CD4-positive, alpha-beta T cell treated with Interleukin-17A for 1 hour (primary cell): Measurements from ENCODE around the gene DGKI.

ENCODE experiments used
- DNase-seq: peaks from one replicate; pipeline ENCODE4 v3.0.0-alpha.2; 2020

The DGKI gene

DNA sequence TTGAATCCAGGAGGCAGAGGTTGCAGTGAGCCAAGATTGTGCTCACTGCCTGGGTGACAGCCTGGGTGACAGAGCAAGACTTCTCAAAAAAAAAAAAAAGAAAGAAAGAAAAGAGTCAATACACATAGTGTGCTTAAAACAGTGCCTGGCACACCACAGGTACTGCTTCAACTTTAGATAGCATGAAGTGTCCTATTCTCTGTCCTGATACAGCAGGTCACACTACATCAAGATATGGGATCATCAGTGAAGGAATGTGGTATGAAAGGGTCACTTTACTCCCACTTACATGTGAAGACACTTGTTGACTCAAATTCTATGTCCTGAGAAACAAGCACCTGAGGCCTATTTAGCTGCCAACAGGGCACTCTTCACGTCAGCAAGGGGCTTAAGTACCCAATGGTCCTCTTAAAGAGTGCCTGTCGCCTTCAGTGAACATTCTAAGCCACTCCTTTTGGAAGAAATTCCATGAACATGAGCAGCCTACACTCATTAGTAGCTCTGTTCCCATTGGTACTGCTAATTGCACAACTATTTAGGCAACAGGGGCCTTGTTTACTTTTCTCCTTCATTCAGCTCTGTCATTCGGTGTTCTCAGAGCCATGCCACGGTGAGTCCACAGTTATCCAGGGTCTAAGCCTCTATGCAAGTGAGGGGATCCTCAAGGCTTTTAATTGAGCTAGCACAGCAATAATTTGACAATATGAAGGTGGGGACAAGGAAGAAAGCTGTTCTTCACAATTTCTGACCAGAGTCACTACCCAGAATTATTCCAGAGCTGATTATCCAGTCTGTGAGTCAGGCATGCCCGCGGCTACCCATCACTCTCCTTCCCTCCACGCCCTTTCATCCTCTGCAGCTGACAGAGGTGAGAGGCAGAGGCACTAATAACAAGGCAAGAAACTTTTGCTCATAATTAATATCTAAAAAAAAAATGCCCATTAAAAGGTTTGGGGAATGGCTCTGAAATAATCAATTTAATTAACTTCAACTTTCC, 446.6 kb downstream of the DGKI start:
- no peak for DNase-seq

DNA sequence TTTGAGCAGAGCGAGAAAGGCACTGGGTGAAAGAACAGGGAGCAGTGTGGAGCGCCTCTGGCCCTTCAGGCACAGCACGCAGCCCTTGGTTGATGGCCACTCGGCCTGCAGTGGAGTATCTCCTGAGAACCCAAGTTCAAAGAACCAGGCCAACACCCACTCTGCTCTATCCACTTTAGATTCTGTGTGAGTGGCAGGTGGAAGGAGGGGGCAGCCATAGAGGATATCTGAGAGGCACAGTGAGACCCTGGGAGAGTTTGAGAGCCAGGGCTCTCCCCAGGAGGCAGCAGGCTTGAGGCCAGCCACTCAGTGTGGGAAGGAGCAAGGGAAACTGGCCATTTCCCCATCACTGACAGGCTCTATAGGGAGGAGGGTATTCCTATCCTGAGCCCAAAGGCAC, 450.7 kb downstream of the DGKI start:
- DNase-seq: no peak

DNA sequence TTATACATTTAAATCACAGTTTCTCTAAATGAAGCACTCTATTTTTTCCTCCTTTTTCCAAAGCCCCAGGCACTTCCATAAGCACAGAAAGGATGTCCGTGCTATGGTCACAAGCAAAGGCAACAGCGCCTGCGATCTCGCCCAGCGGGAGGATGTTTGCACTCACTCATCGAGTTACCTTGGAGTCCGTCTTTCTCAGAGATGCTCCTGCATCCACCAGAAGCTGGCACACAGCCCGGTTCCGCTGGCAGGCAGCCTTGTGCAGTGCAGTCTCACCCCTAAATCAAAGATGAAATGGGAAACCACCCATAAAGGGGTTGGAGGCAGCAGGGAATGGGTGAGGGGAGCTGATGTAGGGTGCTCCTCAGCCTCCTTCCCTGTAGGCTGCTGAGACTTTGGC, 451.4 kb downstream of the DGKI start:
- no peak for DNase-seq

DNA sequence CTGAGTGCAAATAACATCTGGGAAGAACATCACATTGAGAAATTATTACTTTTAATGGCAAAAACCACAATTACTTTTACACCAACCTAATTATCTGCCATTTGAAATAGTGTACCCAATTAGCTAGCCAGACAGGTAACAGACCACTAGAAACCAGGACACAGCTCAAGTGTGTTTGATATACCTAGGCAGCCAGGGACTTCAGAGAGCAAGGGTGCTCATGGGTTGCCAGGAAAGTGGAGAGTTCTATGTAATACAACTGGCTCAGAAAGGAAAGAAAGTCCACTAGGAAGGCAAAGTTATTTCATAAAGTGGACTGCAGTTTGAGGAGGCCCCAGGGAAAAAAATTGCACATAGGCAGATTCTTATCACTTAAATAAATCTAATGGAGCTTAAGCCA, 453.2 kb downstream of the DGKI start:
- DNase-seq: no peak

DNA sequence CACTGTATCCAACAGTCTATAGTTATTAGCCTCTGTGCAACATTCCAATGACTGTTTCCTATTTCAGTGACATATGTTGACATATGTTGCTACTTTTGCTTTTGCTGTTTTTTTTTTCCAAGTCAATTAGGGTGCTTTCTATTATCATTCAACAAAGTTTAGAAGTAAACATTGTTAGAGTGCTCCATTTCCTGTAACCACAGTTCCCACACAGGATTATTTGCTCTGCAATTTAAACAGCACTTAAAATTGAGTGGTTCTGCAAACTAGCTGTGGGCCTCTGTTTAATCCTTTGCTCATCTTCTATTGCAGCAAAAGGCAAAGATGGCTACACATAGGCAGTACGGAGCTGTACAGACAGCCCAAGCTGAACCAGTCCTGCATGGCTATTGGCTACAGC, 456.7 kb downstream of the DGKI start:
- no peak for DNase-seq

DNA sequence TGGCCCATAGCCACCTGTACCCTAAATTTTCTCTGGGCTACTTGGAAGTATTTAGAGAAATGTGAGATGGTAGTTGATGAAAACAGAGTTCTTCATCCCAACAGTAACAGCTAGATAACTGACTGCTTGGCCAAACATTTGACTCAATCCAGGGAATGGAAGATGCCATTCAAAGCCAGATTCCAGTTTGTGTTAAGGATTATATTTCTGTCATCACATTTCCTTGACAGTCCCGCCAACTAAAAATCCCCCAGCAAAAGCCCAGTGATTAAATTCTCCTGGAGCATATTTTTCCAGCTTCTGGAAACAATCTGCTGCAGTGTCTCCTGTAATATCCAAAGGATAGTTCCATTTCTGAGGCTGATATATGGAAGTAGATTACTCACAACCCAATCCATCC, 457.9 kb downstream of the DGKI start:
- DNase-seq: no peak

DNA sequence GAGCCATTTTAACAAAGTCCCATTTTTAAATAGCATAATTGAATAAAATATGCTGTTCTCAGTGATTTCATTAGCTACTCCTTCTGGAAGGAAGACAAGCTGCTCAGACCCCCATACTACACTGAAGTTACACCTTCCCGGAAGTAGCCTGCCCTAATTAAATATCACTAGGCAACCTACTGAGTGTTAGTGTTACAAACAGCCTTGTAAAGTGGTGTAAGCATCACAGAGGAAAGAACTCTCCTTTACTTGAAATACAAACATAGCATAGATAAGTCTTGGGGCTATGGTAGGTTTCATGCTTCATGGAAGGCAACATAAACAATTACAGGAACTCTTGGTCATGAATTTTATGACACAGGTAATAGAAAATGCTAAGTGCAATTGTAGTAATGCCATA, 459.8 kb downstream of the DGKI start:
- DNase-seq: no peak

DNA sequence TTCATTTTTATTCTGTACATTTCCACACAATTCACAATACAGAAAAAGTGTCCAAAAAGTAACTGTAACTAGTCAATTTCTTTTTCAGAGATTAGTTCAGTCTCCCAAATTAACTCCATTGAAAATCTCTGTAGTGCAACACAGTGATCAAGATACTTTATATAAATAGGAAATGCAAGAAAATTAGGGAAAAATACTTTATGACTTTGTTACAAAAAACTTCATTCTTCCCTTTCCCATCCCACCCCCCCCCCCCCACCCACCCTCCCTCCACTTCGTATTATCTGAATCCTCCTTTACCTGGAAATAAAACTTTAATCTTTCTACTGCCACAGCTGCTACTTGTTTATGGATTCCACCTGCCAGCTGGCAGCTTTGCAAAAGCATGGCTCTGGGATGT, 465.7 kb downstream of the DGKI start:
- DNase-seq: no peak

DNA sequence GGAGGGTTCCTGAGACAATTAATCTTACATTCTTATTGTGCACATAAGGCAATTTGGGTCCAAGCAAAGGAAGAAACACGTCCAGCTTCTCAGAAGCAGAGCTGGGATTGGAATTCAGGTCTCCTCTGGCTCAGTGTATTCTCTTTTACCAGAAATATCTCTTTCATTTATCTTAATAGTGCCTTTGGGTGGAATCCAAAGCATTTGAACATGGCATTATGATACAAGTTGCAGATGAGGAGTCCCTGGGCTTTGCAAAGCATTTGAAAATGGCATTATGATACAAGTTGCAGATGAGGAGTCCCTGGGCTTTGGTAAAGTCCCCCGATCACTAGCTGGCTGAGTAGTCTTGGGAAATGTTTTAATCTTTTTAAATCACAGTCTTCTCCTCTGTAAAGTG, 473.3 kb downstream of the DGKI start:
- DNase-seq: no peak

DNA sequence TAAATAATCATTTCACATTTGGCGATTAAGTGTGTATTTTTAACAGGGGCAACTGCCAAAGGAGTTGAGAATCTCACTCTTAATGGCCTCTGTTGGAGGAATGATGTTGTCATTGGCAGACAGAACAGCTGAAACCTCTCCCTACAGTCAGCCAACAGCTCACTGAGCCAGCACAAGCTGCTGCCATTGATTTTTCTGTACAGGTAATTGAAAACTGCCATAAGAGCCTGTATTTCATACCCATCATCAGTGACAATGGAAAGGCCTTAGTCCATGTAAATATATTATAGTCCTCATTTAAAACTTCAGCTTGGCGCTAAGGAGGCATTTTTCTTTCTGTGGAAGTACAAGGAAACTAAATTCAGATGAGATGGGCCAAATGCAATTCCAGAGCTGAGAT, 475.2 kb downstream of the DGKI start:
- DNase-seq: no peak

DNA sequence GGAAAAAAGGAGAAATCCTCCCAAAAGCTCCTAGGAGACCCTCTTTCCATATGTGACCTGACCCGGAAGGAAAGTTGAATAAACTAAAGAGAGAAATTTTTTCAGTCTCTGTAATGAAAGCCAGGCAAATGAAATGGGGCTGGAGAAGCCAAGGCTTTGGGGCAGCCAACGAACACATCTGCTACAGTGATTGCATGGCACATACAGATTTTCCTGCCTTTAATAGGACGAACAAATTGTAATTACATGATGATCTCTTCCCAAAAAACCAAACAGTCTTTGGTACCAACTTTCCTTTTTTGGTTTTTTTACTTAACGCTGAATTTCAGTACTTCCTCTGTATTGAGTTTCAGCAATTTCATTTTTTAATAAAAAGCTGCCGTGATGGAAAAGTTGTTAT, 479.8 kb downstream of the DGKI start:
- no peak for DNase-seq

DNA sequence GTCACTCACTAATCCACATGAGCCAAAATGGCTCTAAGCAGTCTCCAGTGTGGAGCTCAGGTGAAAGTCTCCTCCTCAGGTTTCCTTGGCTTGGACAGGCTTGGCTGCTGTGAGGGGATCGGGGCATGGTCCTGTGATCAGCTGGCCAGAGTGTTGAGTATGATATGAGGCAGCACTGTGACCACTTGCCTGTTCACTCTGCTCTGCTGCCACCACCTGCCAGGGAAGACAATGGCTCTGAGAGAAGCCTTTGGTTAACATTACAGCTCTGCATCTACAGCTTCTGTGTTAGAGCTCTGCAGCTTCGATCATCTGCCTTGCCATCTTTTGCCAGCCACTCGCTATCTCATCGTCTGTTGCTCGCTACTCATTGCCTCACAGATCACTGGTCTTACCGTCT, 483.1 kb downstream of the DGKI start:
- no peak for DNase-seq

DNA sequence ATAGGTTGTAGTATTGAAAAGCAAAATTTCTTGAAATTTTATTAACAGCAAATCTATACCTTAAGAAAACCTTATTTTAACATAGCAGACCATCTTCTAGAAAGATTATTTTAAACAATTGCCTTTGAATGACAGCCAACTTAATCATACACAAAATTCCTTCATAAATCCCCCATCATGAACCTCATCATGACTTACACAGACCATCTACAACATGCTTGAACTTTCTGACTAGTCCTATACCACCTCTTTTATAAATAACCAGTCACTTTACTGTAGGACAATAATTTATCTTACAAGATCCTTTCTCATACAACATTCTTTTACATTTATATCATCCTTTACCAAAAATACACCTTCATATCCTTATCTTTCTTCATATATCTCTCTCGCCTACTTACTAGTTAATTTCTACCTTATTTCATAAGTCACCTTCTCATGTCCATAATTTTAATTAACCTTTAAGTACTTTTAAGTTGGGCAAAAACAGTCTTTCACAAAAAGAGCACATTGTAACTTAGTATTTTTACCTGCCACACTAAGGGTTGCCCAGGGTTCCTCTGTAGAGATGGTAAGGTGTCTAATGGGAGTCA, 486.6 kb downstream of the DGKI start:
- no peak for DNase-seq

DNA sequence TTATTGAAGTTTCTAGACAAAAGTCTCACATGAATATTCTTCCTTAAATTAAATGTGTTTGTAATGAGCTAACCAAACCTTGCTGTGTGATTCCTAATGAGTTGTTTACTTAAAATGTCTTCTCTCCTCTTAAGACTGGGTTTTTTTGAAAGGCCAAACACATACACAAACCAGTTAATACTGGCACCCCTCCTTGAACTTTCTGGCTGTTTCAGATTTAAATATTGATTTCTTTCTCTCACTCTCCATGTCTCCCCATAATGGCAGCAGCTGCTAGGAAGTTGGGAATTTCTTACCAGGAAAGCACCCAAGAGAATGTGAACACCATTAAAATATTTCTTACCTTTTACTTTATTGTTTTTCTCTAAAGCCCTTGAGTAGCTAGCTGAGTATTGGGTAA, 491.8 kb downstream of the DGKI start:
- no peak for DNase-seq

DNA sequence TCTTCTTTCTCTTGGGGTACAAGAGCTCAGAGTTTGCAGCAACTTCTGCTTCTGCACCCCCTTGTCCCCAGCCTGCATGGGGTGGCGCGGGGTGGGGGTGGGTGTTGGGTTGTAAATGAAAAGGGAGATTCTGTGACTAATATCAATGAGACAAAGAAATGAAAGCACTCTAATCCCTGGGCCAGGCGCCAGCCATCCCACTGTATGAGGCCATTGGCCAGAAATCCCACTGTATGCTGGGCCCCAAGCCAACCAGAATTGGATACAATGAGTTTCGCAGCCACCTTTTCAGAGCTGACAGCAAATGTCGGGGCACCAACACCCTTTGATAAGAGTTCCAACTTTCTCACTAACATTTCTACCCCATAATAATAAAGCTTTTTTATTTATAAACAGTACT, 492.4 kb downstream of the DGKI start:
- DNase-seq: no peak

DNA sequence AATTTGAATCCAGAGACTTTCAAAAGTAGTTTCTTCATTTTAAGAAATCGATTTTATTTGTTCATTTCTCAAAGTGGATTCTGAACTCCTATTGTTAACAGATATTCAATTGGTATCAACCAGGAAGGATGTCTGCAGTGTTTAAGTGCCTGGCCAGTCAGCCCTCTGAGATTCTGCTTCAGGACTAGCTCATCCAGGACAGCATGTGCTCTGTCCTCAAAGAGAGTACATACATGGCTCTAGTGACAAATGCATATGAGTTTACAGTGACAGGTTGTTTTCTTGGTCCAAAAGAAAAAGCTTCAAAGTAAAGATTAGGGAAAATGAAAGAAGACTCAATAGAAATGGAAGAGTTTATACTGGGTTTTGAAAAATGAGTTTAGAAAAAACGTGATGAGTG, 494.8 kb downstream of the DGKI start:
- no peak for DNase-seq

DNA sequence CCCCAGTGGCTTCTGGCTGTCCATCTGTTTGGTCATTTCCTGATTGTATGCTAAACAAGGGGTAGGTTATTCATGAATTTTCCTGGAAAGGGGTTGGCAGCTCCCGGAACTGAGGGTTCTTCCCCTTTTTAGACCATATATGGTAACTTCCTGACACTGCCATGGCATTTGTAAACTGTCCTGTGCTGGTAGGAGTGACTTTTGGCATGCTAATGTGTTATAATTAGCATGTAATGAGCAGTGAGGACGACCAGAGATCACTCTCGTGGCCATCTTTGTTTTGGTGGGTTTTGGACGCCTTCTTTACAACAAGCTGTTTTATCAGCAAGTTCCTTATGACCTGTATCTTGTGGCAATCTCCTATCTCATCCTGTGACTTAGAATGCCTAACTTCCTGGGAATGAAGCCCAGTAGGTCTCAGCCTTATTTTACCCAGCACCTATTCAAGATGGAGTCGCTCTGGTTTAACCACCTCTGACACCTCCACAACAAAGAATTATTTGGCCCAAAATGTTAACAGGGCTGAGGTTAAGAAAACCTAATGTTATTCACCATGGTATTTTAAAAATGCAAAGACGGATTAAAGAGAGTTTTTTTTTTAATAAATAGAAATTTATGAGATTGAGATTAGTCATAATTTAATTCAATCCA, 500.9 kb downstream of the DGKI start:
- DNase-seq: no peak

DNA sequence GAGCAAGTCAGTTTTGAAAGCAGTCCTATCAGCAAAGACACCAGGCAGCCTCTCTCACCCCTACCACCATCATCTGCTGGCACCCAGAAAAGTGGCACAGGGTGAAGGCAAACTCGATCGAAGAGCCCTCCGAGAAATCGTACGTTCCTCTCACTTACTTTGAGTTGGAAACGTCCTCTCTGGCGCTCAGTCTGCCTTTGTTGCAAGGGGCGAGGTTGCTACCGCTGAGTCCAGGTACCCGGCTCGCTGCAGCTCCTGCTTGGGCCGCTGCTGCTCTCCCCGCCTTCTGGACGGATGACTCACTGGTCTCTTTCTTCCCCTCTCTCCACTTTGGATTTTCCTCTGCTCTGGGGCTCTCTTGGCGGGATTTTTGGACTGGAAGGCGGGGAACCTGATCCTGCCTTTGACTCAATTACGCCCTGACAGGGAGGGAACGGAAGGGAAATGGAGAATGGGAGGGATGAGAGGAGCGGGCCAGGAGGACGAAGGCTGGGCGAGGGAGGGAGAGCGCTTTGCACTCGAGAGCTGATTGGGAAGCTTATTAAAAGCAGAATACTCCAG, 503.4 kb downstream of the DGKI start, which contains the start of gene PTN:
Gene PTN (minus strand): TSS at position 453 of the 561 bp plus-strand sequence. CDS start 88,760 bp downstream, outside the sequence.
- no peak for DNase-seq

DNA sequence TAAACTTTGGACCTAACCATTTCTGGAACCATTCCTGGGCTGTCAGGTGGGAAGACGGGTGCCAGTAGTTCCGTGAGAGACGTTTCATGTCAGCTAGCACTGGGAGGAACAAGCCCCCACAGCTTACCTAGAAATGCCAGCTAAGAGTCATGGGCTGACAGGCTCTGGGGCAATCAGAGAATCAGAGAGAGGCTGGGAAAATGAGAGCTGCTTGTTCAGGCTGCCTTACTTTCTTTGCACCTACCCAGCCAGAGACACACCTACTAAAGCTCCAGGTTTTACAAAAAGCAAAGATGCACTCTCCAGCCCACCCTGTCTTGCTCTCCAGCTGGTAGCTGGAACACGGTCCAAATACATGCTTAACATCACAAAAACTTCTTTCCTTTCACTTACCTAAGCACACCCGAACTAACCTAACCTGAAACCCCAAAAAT, 503.9 kb downstream of the DGKI start:
- no peak for DNase-seq

DNA sequence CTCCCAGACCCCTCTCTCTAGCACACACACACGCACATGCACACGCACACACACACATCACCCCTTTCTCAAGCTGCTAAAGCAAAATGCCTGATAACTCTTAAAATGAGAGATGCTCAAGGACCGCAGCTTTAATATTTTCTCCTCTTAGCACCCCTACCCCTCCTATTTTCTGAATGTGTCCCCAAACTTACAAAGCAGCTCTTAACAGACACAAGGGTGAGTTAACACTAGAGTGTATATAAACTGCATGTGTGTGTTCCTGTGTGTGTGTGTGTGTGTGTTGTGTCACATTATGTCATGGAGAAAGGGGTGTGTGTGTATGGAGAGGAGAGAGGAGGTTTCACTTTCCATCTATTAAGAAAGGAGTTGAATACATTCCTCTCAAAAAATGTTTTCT, 504.5 kb downstream of the DGKI start:
- DNase-seq: no peak

DNA sequence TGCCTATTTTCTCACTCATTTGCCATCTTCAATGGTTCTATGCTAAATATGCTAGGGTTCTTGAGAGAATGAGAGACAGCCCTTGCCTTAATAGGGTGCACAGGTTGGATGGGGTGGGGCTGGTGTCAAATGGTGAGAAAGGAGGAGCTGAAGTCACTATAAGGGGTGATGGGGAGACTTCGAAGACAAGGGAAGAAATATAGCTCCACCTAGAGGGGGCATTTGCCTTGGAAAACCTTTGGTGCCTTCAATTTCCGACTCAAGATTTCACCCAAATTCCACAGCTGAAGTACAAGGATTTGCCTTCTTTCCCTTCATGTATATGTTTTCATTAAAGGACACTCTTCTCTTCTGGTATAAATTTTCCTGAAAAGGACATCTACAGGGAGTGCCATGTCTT, 508.9 kb downstream of the DGKI start:
- DNase-seq: no peak

DNA sequence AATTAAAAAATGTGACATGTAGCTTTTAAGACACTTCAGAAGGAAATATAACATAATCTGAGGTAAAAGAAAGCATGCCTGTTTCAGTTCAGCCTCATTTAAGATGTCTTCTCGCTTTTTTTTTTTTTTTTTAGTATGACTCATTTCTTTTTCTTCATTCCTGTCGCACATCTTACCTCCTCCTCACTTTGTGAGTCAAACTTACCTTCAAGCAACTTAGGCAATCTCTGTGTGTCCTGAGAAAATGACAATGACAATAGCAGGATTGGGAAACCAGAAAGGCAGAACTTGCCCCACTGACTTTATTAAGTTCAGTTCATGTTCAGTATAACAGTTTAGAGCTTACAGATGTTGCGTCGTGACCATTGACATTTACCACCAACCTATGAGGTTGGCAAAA, 511.0 kb downstream of the DGKI start:
- DNase-seq: no peak

DNA sequence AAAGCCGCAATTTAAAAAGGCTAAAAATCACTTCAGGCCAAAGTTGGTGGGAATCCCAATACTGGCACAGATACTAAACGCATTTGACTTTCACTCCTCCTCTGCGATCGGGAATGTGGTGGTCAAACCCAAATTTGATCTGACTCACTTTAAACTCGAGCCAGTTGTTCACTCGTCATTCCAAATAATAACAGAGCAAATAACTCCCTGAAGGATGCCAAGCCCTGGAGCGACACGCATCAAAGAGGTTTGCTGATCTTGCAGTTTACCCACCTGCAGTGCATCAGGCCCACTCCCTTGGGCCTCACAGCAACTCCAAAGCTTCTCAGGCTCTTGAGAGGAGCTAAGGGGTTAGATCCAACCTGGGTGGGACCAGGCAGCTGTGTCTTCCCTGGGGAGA, 515.4 kb downstream of the DGKI start:
- no peak for DNase-seq
